MG63 (cell line): ENCODE results near the gene CIITA. TPM values are rescaled to one million over a fixed set of nuclear protein-coding genes. Genes with fewer than 3 reads are reported as not detected.
A peak's percentile ranks its signal among the peaks of the same experiment; 100 is the strongest.
"Not testable (repeated sequence)": the region's sequence is repeated elsewhere in the genome, so short reads cannot be mapped to it uniquely, and the experiment has no call there.

ENCODE experiments used
- DNase-seq: peaks from one replicate; pipeline ENCODE4 v3.0.0-alpha.2; 2020
- H3K27me3 ChIP-seq: fragments of 250-450 bp; sonication (Bioruptor Pico); 2 replicates; pipeline ENCODE4 v1.5.1; 2020; ENCODE audit warnings: mild to moderate bottlenecking, moderate library complexity
- H3K36me3 ChIP-seq: fragments of 250-450 bp; sonication (Bioruptor Pico); 2 replicates; pipeline ENCODE4 v1.5.1; 2020; ENCODE audit warnings: mild to moderate bottlenecking, moderate library complexity
- H3K4me3 ChIP-seq: fragments of 250-450 bp; sonication (Bioruptor Pico); 2 replicates; pipeline ENCODE4 v1.5.1; 2020; ENCODE audit warnings: mild to moderate bottlenecking, moderate library complexity
- H3K9me3 ChIP-seq: fragments of 250-450 bp; sonication (Bioruptor Pico); 2 replicates; pipeline ENCODE4 v1.5.1; 2020; ENCODE audit warnings: mild to moderate bottlenecking, moderate library complexity
- total RNA-seq: library from RNA; depleted of rRNA; stranded (reverse); fragments of >200 nt; shearing (Covaris generic); gene quantifications from 2 replicates; pipeline ENCODE4 v1.2.3, GENCODE V29; 2014; ENCODE audit warnings: low replicate concordance

Gene CIITA
- total RNA-seq, 1 experiment from 2014 or later: not detected

- H3K36me3 ChIP-seq: peaks cover 3% of the 10 kb centered on the region; the same call in 1 of the 2 replicates
- H3K27me3 ChIP-seq: no peaks in the 10 kb centered on the region
- no peaks in the 10 kb centered on the region for H3K9me3 ChIP-seq
- no peak for DNase-seq
- peak overlapping the region; percentile 96 for H3K4me3 ChIP-seq
Observed at GRCh38 chr16:10945065-10945787, 68.2 kb downstream of the CIITA start.

- peak; percentile 16 for DNase-seq
- Histone ChIP-seq H3K4me3 (no peak overlapping the region), H3K9me3 (no peaks in the 10 kb centered on the region), H3K36me3 (no peaks in the 10 kb centered on the region), H3K27me3 (no peaks in the 10 kb centered on the region)
Observed at GRCh38 chr16:10946308-10946707, 69.3 kb downstream of the CIITA start.

DNA sequence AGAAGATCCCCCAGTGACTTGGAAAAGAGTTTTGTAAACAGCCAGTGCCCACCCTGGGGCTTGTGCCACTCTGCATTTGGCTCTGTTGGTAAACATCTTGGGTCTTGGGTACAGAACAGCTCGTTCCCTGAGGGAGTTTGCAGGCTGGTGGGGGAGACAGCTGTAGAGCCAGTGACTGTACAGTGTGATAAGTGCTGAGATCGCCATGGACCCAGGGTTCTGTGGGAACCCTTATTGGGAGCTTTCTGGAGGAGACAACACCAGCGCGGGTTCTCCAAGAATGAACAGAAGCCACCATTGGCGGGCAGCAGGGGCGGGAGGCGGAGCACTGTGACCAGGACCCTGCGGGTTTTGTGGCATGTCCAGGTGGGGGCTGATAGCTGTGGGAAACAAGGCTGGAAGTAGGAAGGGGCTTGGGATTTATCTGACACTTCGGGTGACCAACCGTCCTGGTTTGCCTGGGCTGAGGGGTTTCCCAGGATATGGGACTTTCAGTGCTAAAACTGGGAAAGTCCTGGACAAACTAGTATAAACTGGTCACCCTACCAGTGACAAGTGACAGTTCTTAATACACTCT lies 70.3 kb downstream of the CIITA start:
- H3K4me3 ChIP-seq: no peak overlapping the region
- no peaks in the 10 kb centered on the region for H3K27me3 ChIP-seq
- H3K9me3 ChIP-seq: no peaks in the 10 kb centered on the region
- DNase-seq: no peak
- no peaks in the 10 kb centered on the region for H3K36me3 ChIP-seq

GRCh38 chr16:10949424-10949970 lies 72.5 kb downstream of the CIITA start:
- peak; percentile 85 for DNase-seq
- Histone ChIP-seq H3K4me3 (no peak overlapping the region), H3K27me3 (no peaks in the 10 kb centered on the region), H3K36me3 (no peaks in the 10 kb centered on the region), H3K9me3 (no peaks in the 10 kb centered on the region)

GRCh38 chr16:10950393-10950792 lies 73.4 kb downstream of the CIITA start:
- no peak overlapping the region for H3K4me3 ChIP-seq
- H3K36me3 ChIP-seq: 0 out of 2 replicates have a peak, but pooled peaks cover 2% of the 10 kb centered on the region
- no peaks in the 10 kb centered on the region for H3K9me3 ChIP-seq
- H3K27me3 ChIP-seq: no peaks in the 10 kb centered on the region
- no peak for DNase-seq

- Histone ChIP-seq H3K9me3 (no peaks in the 10 kb centered on the region), H3K36me3 (0 out of 2 replicates have a peak, but pooled peaks cover 2% of the 10 kb centered on the region), H3K4me3 (no peak overlapping the region), H3K27me3 (no peaks in the 10 kb centered on the region)
- no peak for DNase-seq
Observed at GRCh38 chr16:10951026-10951425, 74.0 kb downstream of the CIITA start.

GRCh38 chr16:10954903-10955302 lies 77.9 kb downstream of the CIITA start:
- Histone ChIP-seq H3K36me3 (peaks cover 7% of the 10 kb centered on the region; the same call in 1 of the 2 replicates), H3K27me3 (no peaks in the 10 kb centered on the region), H3K9me3 (no peaks in the 10 kb centered on the region), H3K4me3 (no peak overlapping the region)
- no peak for DNase-seq

DNA sequence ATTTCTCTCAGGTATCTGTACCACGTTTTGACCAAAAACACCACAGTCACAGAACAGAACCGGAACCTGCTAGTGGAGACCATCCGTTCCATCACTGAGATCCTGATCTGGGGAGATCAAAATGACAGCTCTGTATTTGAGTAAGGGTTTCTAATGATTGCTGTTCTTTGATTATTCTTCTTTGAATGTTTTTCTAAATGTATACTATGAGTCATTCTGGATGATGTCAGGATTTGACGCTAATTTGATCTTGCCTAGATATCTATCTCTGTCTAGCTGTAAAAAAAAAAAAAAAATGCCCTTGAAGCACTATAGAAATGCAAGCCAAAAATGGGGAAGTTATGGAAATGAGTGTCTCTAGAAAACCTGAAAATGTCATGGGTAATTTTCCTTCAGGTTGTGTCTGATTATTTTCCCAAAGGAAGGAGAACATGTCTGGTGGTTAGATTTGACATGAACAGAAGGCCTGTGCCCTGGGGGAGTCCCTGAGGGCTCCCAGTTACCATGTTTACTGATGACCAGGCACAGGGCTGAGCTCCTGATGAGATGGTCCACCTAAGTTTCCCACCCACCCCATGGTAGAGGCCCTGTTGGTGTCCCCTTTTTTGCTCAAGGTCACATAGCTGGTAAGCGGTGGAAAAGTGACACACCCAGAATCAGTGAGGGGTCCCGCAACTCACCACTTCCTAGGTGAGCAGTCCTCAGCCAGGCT lies 80.9 kb downstream of the CIITA start:
- Histone ChIP-seq H3K27me3 (no peaks in the 10 kb centered on the region), H3K9me3 (no peaks in the 10 kb centered on the region), H3K4me3 (no peak overlapping the region), H3K36me3 (peaks cover 13% of the 10 kb centered on the region)
- DNase-seq: no peak

DNA sequence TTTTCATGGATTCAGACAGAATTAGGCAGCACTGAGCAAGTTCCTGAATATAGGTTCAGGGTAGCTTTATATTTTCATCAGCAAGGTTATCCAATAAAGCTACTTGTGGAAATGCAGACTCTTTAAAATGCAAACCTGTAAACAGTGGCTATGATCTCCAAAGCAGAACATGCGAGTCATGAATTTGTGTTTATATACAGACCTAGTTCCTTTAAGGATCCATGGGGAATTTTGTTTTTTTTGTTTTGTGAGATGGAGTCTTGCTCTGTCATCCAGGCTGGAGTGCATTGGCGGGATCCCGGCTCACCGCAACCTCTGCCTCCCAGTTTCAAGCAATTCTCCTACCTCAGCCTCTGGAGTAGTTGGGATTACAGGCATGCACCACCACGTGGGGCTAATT lies 82.2 kb downstream of the CIITA start:
- Histone ChIP-seq H3K27me3 (no peaks in the 10 kb centered on the region), H3K36me3 (peaks cover 22% of the 10 kb centered on the region), H3K4me3 (no peak overlapping the region), H3K9me3 (no peaks in the 10 kb centered on the region)
- no peak for DNase-seq

DNA sequence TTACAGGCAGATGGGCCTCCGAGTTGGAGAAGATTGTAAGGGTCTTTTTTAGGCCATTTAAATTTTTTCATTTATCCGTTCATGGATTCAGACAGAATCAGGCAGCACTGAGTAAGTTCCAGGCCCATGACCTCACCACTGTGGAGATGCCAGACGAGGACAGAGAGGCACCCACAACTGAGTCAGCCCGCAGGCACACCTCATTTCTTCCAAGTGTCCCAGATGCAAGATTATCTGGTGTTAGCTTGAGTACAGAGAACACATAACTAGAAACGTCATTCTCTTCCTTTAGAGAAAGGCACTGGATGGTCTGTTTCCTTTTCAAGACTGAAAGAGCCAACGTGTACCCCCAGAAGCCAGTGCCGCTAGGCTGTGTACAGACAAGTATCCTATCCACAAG lies 84.2 kb downstream of the CIITA start:
- Histone ChIP-seq H3K9me3 (no peaks in the 10 kb centered on the region), H3K36me3 (peaks cover 27% of the 10 kb centered on the region), H3K4me3 (no peak overlapping the region), H3K27me3 (no peaks in the 10 kb centered on the region)
- DNase-seq: peak; percentile 69

DNA sequence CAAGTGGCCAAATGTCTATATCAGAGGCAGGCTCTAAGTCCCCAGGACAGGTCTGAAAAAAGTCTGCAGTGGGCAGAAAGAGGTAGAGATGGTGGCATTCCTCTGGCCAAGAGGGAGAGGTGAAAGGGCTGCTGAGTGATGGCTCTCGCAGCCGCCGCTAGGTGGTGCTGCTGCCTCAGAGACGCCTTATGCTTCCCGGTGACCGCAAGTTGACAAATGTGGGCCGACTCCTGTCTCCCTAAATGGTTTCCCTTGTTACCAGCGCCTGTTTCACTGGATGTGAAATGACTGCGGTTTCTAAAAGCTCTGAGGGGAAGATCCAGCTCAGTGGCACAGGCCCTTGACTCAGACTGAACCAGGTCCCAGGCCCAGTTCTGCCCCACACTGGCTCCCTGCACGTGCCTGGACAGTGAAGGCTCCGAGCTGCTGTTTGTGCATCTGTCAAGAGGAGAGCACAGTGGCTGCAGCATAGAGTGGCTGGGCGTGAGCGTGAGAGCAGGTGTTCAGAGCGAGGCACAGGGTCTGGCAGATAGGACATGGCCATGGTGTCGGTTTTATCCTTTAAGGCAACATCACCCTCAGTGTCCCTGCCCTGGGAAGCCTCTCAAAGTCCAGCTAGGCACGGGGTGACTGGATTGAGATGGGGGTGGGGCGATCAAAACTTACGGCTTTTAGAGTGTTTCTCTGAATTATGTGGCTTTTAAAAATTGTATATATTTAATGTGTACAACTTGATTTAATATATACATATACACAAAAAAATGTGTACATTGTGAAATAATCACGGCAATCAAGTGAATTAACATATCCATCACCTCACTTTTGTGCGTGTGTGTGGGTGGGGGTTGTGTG lies 87.3 kb downstream of the CIITA start:
- Histone ChIP-seq H3K36me3 (peaks cover 30% of the 10 kb centered on the region), H3K9me3 (no peaks in the 10 kb centered on the region), H3K4me3 (no peak overlapping the region), H3K27me3 (no peaks in the 10 kb centered on the region)
- DNase-seq: peak; percentile 67

GRCh38 chr16:10964891-10965326 lies 87.9 kb downstream of the CIITA start:
- DNase-seq: no peak
- no peaks in the 10 kb centered on the region for H3K27me3 ChIP-seq
- H3K36me3 ChIP-seq: peaks cover 30% of the 10 kb centered on the region
- no peak overlapping the region for H3K4me3 ChIP-seq
- H3K9me3 ChIP-seq: no peaks in the 10 kb centered on the region

GRCh38 chr16:10965440-10966061 lies 88.5 kb downstream of the CIITA start:
- no peak for DNase-seq
- no peak overlapping the region for H3K4me3 ChIP-seq
- no peaks in the 10 kb centered on the region for H3K9me3 ChIP-seq
- H3K27me3 ChIP-seq: no peaks in the 10 kb centered on the region
- H3K36me3 ChIP-seq: peaks cover 30% of the 10 kb centered on the region

- no peak for DNase-seq
- Histone ChIP-seq H3K9me3 (no peaks in the 10 kb centered on the region), H3K27me3 (no peaks in the 10 kb centered on the region), H3K36me3 (peaks cover 35% of the 10 kb centered on the region), H3K4me3 (no peak overlapping the region)
Observed at GRCh38 chr16:10966129-10966528, 89.1 kb downstream of the CIITA start.

- H3K9me3 ChIP-seq, H3K4me3 ChIP-seq, H3K27me3 ChIP-seq, DNase-seq: not testable (repeated sequence)
- peaks cover 38% of the 10 kb centered on the region for H3K36me3 ChIP-seq
Observed at GRCh38 chr16:10966559-10966958, 89.6 kb downstream of the CIITA start.

DNA sequence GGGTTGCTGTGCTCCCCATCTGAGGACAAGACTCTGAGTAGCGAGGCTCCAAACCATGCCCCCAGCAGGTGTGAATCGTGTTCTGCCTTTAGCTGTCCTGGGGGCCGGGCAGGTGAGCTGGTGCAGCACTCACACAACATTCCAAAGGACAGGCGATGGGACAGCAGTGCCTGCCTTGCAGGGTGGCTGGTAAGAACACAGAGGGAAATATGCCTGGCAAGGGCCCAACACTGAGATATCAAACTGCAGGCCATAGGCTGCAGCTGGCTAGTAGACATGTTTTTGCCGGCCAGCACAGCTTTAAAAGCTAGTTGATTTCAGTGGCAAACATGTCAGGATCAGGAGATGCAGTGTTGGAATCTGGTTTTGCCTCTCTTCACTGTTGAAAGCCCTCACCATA lies 91.0 kb downstream of the CIITA start:
- DNase-seq: no peak
- Histone ChIP-seq H3K9me3 (no peaks in the 10 kb centered on the region), H3K4me3 (no peak overlapping the region), H3K36me3 (peaks cover 41% of the 10 kb centered on the region), H3K27me3 (no peaks in the 10 kb centered on the region)
